ENCODE measurements around the gene KLK10. TPM values are rescaled to one million over a fixed set of nuclear protein-coding genes. Genes with fewer than 3 reads are reported as not detected.
"Not testable (repeated sequence)": the region's sequence is repeated elsewhere in the genome, so short reads cannot be mapped to it uniquely, and the experiment has no call there.

The KLK10 gene
- total RNA-seq, 2 experiments from 2014 or later = not detected

- no peak for TF ChIP-seq CTCF (IDR thresholded peaks at IDR 0.05)
Measured at GRCh38 chr19:50972795-50973376, 46.6 kb downstream of the KLK10 start.

GRCh38 chr19:50969810-50970209 lies 49.7 kb downstream of the KLK10 start:
- H3K36me3 ChIP-seq (ENCODE audit: insufficient read depth, low read length); H3K27ac Mint-ChIP-seq; intact Hi-C loops (cut with DNase I, micrococcal nuclease); H3K4me3 Mint-ChIP-seq; POLR2A ChIA-PET; H3K9me3 Mint-ChIP-seq; CTCF ChIA-PET; H3K27ac ChIP-seq (ENCODE audit: low read depth in 1 of 2, low read length in 2 of 2); H3K27me3 ChIP-seq (ENCODE audit: control insufficient read depth in 1 of 2, insufficient read depth in 2 of 2, low read length in 2 of 2); H3K4me1 ChIP-seq (ENCODE audit: insufficient read depth, low read length); H3K4me1 Mint-ChIP-seq (ENCODE audit: low read depth); H3K36me3 Mint-ChIP-seq (ENCODE audit: low read depth); H3K4me3 ChIP-seq (ENCODE audit: low read length); DNase-seq; ATAC-seq (ENCODE audit: poor library complexity): not testable (repeated sequence)
- peaks cover 74% of the 10 kb centered on the region for H3K27me3 Mint-ChIP-seq
- H3K9me3 ChIP-seq (ENCODE audit: control insufficient read depth in 1 of 2, insufficient read depth in 1 of 2, low read length in 2 of 2) = peaks cover 0 to 11% of the 10 kb centered on the region in 2 experiments

More at GRCh38 chr19:50972795-50973376, 46.6 kb downstream of the KLK10 start:
- ChIA-PET POLR2A (no interaction called here), CTCF (no interaction called here)
- DNase-seq (no peak), ATAC-seq (ENCODE audit: poor library complexity) (no peak)
- Histone ChIP-seq H3K4me3 (ENCODE audit: low read length) (no peak overlapping the region), H3K27ac (ENCODE audit: low read depth in 1 of 2, low read length in 2 of 2) (no peak overlapping the region), H3K4me1 (ENCODE audit: insufficient read depth, low read length) (no peaks in the 10 kb centered on the region), H3K9me3 (ENCODE audit: control insufficient read depth in 1 of 2, insufficient read depth in 1 of 2, low read length in 2 of 2) (peaks cover 0 to 11% of the 10 kb centered on the region in 2 experiments), H3K27me3 (ENCODE audit: control insufficient read depth in 1 of 2, insufficient read depth in 2 of 2, low read length in 2 of 2) (peaks cover 5 to 7% of the 10 kb centered on the region in 2 experiments), H3K36me3 (ENCODE audit: insufficient read depth, low read length) (no peaks in the 10 kb centered on the region)
- Mint-ChIP-seq H3K4me1 (ENCODE audit: low read depth) (no peaks in the 10 kb centered on the region), H3K27me3 (peaks cover 72% of the 10 kb centered on the region), H3K9me3 (no peaks in the 10 kb centered on the region), H3K36me3 (ENCODE audit: low read depth) (no peaks in the 10 kb centered on the region), H3K27ac (no peak overlapping the region), H3K4me3 (no peak overlapping the region)
- intact Hi-C loops (cut with DNase I, micrococcal nuclease) = no loop called here

DNA sequence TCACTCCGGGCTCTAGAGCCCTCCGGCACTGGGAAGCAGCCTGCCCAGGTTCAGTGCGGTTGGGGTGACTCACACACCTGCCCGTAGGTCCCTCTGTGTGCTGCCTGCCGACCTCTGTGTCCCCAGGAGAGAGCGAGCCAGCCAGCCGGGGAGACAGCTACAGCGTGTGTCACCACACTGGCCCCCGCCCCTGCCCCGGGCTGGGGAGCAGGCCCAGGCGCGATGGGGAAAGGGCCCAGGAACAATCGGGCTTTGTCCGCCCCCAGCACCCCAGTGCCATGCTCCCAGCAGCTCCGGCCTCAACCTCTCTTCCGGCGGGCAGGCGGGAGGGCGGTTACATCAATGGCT lies 50.1 kb downstream of the KLK10 start, which contains the start of gene KLK6:
Gene KLK6, minus strand, starts transcription at position 179 of the 348 bp plus-strand sequence. CDS start 1,487 bp downstream, outside the sequence.
- Mint-ChIP-seq H3K4me3 (no peak within 1 kb of the TSS), H3K27me3 (peaks cover 74% of the 10 kb centered on the region), H3K36me3 (ENCODE audit: low read depth) (no peaks in the 10 kb centered on the region), H3K9me3 (no peaks in the 10 kb centered on the region), H3K27ac (no peak within 1 kb of the TSS), H3K4me1 (ENCODE audit: low read depth) (no peaks in the 10 kb centered on the region)
- no peak within 1 kb of the TSS for H3K4me3 ChIP-seq (ENCODE audit: low read length)
- no peak for ATAC-seq (ENCODE audit: poor library complexity)
- H3K27me3 ChIP-seq (ENCODE audit: control insufficient read depth in 1 of 2, insufficient read depth in 2 of 2, low read length in 2 of 2) = peaks cover 4 to 12% of the 10 kb centered on the region in 2 experiments
- no peak for TF ChIP-seq CTCF (IDR thresholded peaks at IDR 0.05)
- DNase-seq = no peak
- no peak within 1 kb of the TSS for H3K27ac ChIP-seq (ENCODE audit: low read depth in 1 of 2, low read length in 2 of 2)
- POLR2A ChIA-PET = no interaction called here
- H3K9me3 ChIP-seq (ENCODE audit: control insufficient read depth in 1 of 2, insufficient read depth in 1 of 2, low read length in 2 of 2) = peaks cover 0 to 11% of the 10 kb centered on the region in 2 experiments
- H3K4me1 ChIP-seq (ENCODE audit: insufficient read depth, low read length) = no peaks in the 10 kb centered on the region
- intact Hi-C loops (cut with DNase I, micrococcal nuclease) = no loop called here
- H3K36me3 ChIP-seq (ENCODE audit: insufficient read depth, low read length) = no peaks in the 10 kb centered on the region
- CTCF ChIA-PET = no interaction called here
